ENCODE data around the gene GALNT14. TPM values are rescaled to one million over a fixed set of nuclear protein-coding genes. Genes with fewer than 3 reads are reported as not detected.
A peak's percentile ranks its signal among the peaks of the same experiment; 100 is the strongest.

GALNT14 gene
- total RNA-seq, 1 donor from 2014 or later: 1.7 TPM

- Histone ChIP-seq H3K9me3 (no peaks in the 10 kb centered on the region), H3K27me3 (no peaks in the 10 kb centered on the region), H3K36me3 (no peaks in the 10 kb centered on the region), H3K4me3 (no peak overlapping the region), H3K27ac (no peak overlapping the region), H3K4me1 (no peaks in the 10 kb centered on the region)
- TF ChIP-seq POLR2AphosphoS5 (IDR thresholded peaks at IDR 0.05; ENCODE audit: insufficient read depth in 1 of 2, low read depth in 1 of 2): no peak
- no peak for TF ChIP-seq CTCF (IDR thresholded peaks at IDR 0.05)
- TF ChIP-seq POLR2A (IDR thresholded peaks at IDR 0.05): no peak
- peak in 1 of 2 donors; percentile 69 for DNase-seq (ENCODE audit: extremely low spot score in 2 of 2)
- intact Hi-C loops (cut with DNase I): no loop called here
Observed at GRCh38 chr2:30899516-30900054, 238.7 kb downstream of the GALNT14 start.

GRCh38 chr2:30897539-30897938 lies 240.7 kb downstream of the GALNT14 start:
- no peak for DNase-seq (ENCODE audit: extremely low spot score in 2 of 2)
- no peaks in the 10 kb centered on the region for H3K9me3 ChIP-seq
- no peaks in the 10 kb centered on the region for H3K4me1 ChIP-seq
- no peaks in the 10 kb centered on the region for H3K27me3 ChIP-seq
- H3K27ac ChIP-seq: no peak overlapping the region
- H3K36me3 ChIP-seq: no peaks in the 10 kb centered on the region
- TF ChIP-seq POLR2A (IDR thresholded peaks at IDR 0.05) (no peak), CTCF (IDR thresholded peaks at IDR 0.05) (no peak), POLR2AphosphoS5 (IDR thresholded peaks at IDR 0.05; ENCODE audit: insufficient read depth in 1 of 2, low read depth in 1 of 2) (no peak)
- no peak overlapping the region for H3K4me3 ChIP-seq
- intact Hi-C loops (cut with DNase I): no loop called here

- Histone ChIP-seq H3K9me3 (no peaks in the 10 kb centered on the region), H3K27me3 (no peaks in the 10 kb centered on the region), H3K36me3 (no peaks in the 10 kb centered on the region), H3K4me3 (no peak overlapping the region), H3K4me1 (no peaks in the 10 kb centered on the region), H3K27ac (no peak overlapping the region)
- peak in 1 of 2 donors; percentile 56 for DNase-seq (ENCODE audit: extremely low spot score in 2 of 2)
- intact Hi-C loops (cut with DNase I): no loop called here
- no peak for TF ChIP-seq CTCF (IDR thresholded peaks at IDR 0.05)
- no peak for TF ChIP-seq POLR2A (IDR thresholded peaks at IDR 0.05)
- no peak for TF ChIP-seq POLR2AphosphoS5 (IDR thresholded peaks at IDR 0.05; ENCODE audit: insufficient read depth in 1 of 2, low read depth in 1 of 2)
Observed at GRCh38 chr2:30894498-30895119, 243.6 kb downstream of the GALNT14 start.

DNA sequence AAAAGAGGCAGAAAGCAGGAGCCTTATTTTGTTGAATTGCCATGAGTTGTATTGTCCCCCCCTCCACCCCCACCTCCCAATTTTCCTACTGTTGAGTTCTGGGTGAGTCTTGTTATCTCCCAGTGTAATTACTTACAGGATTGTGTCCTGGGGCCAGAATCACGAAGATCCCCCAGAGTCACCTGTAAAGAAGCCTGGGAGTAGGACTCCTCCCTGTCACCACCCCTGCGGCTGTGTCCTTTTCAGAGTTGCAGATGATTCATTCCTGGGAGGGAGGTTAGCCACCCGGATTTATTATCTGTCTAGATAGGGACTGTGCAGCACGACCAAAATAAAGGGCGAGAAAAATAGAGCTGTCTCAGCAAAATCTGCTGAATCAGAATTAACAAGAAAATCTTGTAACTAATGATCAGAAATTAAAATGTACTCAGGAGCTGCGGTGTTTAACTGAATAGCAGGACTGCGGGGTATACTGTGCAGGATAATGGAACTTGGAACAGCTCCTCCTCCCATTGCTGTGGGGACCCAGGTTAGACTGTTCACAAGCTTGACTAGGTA lies 249.3 kb downstream of the GALNT14 start:
- intact Hi-C loops (cut with DNase I): no loop called here
- DNase-seq (ENCODE audit: extremely low spot score in 2 of 2): peak in 1 of 2 donors; percentile 65
- H3K9me3 ChIP-seq: no peaks in the 10 kb centered on the region
- TF ChIP-seq POLR2A (IDR thresholded peaks at IDR 0.05) (no peak), CTCF (IDR thresholded peaks at IDR 0.05) (no peak), POLR2AphosphoS5 (IDR thresholded peaks at IDR 0.05; ENCODE audit: insufficient read depth in 1 of 2, low read depth in 1 of 2) (no peak)
- no peaks in the 10 kb centered on the region for H3K36me3 ChIP-seq
- no peak overlapping the region for H3K4me3 ChIP-seq
- H3K27ac ChIP-seq: no peak overlapping the region
- no peaks in the 10 kb centered on the region for H3K27me3 ChIP-seq
- no peaks in the 10 kb centered on the region for H3K4me1 ChIP-seq

DNA sequence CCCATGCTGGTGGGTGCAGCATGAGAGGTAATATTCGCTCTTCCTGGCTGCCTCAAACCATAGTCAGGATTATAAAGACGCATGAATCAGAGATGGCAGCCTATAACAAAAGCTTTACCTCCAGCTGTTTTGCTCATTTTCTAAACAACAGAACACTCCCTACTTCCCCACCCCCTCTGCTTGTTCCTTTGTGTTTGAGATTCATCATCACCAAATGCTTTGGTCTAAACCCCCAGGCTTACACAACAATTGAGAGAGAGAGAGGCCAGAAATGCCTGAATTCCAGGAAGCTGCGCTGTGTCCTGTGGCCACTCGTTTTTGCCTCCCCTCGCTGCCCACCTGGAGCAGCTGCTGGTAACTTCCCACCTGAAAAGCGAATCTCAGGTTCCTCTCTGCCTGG lies 252.2 kb downstream of the GALNT14 start:
- H3K4me3 ChIP-seq: no peak overlapping the region

More for the DNA sequence above, 252.2 kb downstream of the GALNT14 start:
- no peak overlapping the region for H3K27ac ChIP-seq
- TF ChIP-seq CTCF (IDR thresholded peaks at IDR 0.05) (no peak), POLR2A (IDR thresholded peaks at IDR 0.05) (no peak), POLR2AphosphoS5 (IDR thresholded peaks at IDR 0.05; ENCODE audit: insufficient read depth in 1 of 2, low read depth in 1 of 2) (no peak)
- intact Hi-C loops (cut with DNase I): no loop called here
- H3K4me1 ChIP-seq: no peaks in the 10 kb centered on the region
- no peak for DNase-seq (ENCODE audit: extremely low spot score in 2 of 2)
- H3K36me3 ChIP-seq: no peaks in the 10 kb centered on the region
- H3K27me3 ChIP-seq: no peaks in the 10 kb centered on the region
- no peaks in the 10 kb centered on the region for H3K9me3 ChIP-seq

All from vagina (tissue), 2 donors.